DMS114 treated with DMSO at 0.1 percent for 48 hours (cell line): ENCODE measurements around the gene KIAA0319L.

Experiments used
- DNase-seq: peaks from one replicate; lab custom pipeline; 2025; ENCODE audit not compliant: unreplicated experiment; lab: John Stamatoyannopoulos, UW

KIAA0319L gene

DNA sequence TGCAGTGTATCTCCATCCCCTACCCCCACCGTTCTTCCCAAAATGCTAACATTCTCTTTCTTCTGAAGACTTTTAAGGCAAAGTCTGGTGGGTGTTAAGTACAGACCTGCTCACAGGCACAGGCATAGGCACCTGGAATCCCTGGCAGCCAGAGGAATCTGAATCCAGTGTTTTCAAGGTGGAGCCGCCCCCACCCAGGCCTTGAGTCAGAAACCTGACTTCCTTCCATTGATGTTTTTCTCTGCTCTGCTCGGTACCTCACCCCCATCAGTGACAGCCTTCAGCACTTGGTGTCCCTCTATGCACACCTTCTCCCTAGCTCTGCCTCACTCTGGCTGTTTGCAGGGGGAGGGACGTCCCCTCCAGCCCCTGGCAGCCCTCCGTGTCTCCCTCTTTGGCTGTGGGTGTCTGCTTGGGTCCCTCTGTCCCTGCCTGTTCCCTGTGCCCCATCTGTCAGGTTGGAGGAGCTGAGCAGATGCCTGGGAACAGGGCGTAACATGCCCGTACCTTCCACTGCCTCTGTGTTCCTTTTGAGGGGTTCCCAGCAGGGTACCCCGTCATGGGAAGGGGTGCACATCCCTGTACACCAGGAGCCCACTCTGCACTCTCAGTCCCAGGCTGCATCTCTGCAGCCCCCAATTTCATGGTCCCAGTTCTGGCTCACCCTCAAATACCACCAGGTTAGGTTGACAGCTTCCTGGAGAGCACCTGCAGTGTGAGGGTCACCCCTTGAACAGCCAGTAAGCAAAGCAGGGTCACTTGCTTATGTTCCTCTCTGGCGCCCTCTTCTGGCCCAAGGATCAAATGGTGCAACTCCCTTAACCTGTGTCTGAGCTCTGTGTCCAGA is 7.1 kb upstream of the KIAA0319L start:
- DNase-seq = peak; percentile 46

DNA sequence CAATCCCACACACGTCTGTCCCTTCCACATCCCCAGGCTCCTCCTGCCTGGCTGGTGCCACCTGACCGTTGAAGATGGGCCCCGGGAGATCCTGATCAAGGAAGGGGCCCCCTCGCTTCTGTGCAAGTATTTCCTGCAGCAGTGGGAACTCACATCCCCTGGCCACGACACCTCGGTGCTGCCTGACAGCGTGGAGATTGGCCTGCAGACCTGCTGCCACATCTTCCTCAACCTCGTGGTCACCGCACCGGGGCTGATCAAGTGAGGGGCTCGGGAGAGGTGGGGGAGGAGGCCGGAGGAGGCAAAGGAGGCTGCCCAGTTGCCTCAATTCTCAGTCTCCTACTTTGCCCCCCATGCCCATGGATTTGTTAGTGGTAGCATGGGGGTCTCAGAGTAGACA is 6.0 kb upstream of the KIAA0319L start:
- no peak for DNase-seq

GRCh38 chr1:35561972-35562680 is 4.9 kb upstream of the KIAA0319L start:
- DNase-seq = no peak

DNA sequence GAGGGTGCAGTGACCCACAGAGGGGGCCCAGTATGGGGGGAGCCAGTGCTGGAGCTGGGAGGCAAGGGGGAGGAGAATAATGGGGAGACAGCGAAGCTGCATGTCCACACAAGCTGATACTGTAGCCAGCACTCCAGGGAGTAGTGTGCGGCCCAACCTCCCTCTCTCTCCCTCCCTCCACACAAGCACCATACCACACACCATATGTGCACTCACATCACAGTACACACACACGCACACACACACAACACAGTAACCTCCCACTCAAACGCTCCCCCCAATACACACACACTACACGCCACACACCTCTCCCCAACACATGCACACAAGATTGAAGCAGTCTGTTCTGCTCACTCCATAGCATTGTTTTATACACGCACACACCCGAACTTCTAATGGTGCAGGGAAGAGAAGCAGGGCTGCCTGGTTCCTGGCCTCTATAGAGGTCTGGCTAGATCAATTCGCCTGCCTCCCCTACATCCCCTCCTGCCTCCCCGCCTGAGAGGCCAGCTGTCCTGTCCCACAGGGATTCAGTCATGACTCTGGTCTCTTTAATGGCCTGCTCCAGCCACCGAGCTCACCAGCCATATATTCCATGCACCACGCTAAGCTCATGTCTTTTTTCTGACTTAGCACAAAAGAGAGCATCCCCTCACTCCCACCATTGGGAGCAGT is 4.2 kb upstream of the KIAA0319L start:
- DNase-seq = no peak

DNA sequence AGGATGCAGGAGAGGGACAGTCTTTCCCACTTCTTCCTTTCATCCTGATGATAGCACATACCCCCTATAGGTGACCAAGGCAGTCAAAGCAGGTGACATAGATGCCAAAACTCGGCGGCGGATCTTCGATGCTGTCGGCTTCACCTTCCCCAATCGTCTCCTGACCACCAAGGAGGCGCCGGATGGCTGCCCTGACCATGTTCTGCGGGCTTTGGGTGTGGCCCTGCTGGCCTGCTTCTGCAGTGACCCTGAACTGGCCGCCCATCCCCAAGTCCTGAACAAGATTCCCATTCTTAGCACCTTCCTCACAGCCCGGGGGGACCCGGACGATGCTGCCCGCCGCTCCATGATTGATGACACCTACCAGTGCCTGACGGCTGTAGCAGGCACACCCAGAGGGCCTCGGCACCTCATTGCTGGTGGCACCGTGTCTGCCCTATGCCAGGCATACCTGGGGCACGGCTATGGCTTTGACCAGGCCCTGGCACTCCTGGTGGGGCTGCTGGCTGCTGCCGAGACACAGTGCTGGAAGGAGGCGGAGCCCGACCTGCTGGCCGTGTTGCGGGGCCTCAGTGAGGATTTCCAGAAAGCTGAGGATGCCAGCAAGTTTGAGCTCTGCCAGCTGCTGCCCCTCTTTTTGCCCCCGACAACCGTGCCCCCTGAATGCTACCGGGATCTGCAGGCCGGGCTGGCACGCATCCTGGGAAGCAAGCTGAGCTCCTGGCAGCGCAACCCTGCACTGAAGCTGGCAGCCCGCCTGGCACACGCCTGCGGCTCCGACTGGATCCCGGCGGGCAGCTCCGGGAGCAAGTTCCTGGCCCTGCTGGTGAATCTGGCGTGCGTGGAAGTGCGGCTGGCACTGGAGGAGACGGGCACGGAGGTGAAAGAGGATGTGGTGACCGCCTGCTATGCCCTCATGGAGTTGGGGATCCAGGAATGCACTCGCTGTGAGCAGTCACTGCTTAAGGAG is 3.3 kb upstream of the KIAA0319L start:
- no peak for DNase-seq

DNA sequence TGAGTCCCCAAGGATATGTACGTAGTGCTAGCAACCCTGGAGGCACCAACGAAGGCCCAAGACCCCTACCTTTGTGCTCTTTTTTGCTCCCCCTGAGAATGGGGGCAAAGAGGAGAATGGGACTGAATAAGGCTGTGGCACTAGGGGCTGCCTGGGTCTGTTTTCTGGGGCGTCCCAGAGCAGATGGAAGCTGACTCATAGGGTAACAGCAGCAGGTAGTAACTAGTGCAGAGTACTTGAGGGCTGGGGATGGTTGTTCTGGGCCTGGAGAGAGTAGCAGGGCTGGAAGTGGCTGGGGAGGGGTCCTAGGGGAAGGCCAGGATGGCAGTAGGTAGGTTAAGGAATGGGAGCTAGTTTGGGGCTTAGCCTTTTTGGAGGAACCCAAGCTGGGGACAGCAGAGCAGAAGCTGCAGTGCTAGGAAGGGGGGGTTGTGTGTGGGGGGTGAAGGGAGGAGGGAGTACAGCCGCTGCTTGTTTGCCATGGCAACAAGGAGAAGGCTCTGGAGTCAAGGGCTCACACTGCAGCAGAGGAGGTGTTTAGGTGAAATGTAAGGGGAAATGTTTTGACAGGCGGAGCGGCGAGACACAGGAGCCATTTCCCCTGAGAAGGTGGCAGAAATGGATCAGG is 2.2 kb upstream of the KIAA0319L start:
- no peak for DNase-seq

DNA sequence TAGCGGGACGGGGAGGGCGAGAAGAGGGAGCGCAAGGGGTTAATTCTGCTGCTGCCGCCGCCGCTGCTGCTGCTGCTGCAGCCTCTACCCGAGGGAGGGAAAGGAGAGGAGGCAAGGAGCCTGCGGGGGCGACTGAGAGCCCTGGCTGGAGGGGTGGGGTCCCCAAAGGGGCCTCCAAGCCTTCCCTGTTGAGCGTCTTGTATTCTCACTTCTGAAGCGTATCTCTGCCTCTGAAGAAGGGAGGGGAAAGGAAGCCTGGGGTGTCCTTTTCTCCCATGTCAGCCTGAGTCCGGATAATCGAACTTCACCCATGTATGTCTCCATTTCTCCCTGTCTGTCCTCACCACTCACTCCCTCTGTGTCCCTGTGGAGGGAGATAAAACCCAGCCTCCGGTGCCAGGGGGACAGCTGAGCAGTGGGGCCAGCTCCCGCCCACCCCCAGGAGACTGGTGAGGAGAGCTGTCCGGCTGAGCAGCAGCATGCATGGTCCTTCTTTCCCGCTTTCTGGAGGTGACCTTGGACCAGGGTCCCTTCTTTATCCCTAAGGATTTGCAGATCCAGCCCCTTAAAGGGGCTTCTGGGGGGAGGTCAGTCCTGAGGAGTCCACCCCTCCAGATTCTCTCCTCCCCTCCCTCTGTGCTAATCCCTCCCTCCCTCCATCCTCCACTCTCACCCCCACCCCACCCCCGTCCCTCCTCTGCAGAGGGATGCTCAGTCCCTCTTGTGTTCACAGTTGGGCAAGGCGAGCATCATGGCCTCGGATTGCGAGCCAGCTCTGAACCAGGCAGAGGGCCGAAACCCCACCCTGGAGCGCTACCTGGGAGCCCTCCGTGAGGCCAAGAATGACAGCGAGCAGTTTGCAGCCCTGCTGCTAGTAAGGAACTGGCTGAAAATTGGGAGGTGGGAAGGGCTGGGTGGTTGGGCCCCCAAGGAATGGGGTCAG is 1.4 kb upstream of the KIAA0319L start:
- DNase-seq = no peak

DNA sequence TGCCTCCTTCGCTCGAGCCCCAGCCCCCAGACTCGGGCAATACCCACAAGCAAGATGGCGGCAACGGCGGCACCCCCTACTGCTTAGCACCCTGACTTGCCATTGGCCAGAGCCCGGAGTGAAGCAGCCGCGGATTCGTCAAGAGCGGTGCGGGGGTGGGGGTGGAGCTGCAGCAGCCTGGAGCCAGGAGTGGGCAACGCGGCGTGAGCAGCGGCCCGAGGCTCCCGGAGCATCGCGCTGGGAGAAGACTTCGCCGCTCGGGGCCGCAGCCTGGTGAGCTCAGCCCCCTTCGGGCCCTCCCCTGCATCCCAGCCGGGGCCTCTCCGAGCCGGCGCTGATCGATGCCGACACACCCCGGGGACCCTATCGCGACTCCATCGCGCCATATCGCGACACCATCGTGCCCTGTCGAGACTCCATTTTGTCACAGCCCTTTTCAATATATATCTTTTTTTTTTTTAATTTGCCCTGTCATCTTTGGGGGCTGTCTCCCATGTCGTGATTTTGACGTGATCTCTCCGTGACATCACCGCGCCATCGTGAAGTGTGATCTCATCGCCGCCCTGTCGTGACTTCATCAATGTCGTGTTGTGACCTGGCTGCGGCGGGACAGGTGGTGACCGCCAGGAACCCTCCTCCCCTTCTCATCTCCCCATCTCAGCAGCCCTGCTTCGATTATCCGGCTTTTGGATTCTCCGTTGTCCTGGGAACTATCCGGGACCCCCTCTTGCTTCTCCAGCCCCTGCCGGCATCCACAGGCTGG is 589 bp upstream of the KIAA0319L start, which contains the start of gene NCDN:
TSS of gene NCDN (plus strand) at position 189 of the 763 bp plus-strand sequence. CDS start at position 581, 392 bp downstream.
- peak; percentile 91 for DNase-seq

DNA sequence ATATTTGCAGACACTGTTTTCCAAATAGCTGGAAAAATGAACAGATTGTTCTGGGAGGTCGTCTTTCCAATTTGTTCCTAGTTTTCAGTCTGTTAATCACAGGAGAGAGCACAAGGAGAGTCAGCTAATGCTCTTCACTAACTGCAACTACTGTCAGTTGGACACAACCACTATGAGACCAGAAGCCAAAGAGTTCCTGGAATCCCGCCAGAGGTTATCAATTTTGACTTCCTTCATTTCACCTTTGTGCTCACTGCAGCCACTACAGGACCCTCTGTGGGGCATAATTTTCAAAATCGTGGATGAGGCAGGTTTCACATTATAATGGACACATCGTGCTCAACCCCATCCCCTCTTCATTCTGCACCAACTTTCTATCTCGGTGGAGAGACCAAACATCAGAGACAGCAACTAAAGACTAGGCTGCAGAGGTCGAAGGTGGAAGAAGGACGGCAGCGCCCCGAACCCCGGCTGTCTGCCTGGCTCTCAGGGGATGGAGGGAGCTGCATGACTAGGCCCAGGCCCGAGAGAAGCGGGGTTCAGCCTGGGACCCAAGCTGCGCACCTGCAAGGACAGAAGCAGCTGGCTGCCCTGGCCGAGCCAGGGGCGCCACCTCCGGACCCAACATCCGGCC is 602 bp downstream of the KIAA0319L start:
- DNase-seq = no peak

GRCh38 chr1:35555601-35556477 is 1.4 kb downstream of the KIAA0319L start:
- DNase-seq = no peak

GRCh38 chr1:35555212-35555584 is 2.0 kb downstream of the KIAA0319L start:
- DNase-seq = no peak

- DNase-seq = no peak
These were observed 2.7 kb downstream of the KIAA0319L start for GRCh38 chr1:35554266-35555211.

DNA sequence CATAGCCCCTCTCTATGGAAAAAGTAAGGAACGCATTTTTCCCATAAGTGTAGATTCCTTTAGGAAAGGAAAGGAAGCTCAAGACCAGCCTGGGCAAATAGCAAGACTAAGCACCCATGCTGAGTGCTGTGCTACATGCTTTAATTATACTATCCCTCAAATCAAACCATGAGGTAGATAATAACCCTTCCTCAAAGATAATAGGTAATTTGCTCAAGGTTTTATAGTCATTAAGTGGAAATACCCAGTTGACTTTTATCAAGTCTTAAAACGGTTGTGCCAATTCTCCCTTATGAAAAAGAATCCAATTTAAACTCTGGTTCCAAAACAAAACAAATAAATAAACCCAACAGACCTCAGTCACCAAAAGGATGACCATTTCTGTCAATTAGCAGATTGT is 3.4 kb downstream of the KIAA0319L start:
- DNase-seq = no peak

DNA sequence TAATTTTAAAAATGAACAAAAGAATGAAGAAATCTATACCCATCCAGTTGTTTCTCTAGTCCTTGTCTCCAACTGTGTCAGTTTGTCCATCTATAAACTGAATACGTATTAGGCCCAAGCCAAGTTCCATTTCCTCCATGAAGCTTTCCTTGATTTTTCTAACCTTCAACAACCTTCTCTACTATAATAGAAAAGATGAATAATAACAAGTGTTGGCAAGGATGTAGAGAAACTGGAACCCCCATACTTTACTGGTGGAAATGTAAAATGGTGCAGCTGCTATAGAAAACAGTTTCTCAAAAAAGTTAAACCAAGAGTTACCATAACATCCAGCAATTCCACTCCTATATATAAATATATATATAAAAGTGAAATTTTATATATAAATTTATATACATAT is 10.6 kb downstream of the KIAA0319L start:
- DNase-seq = no peak

- DNase-seq = no peak
These were observed 12.2 kb downstream of the KIAA0319L start for GRCh38 chr1:35544976-35545375.

DNA sequence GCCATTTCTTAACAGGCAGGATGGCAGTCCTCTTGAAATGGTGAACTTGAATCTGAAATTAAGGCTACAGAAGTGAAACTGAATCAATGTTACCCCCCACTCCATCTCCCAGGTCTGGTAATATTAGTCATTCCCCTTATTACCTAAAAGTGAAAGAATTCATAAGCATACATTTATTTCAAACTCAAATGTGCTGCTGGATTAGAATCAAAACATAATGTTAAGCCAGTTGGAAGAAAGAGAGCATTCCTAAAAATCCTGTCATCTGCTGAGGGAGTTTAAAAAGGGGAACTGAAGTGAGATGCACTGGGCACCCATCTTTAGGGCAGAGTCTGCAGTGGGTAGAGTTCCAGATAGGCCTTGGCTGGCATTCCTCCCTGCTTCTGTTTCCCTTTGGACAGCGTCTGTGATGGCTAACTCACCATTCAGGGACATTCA is 17.4 kb downstream of the KIAA0319L start:
- DNase-seq = no peak
